ENCODE measurements around the gene ZFY.

Gene ZFY

GRCh38 chrY:2934861-2935715 lies at the start of gene ZFY:
TSS of gene ZFY (plus strand) at chrY:2935381. CDS start at chrY:2953937, 18,556 bp downstream.
- DNase-seq (ENCODE audit: low read depth), result no peak

- no peak for DNase-seq (ENCODE audit: low read depth)
Observed at GRCh38 chrY:2885880-2886279, 49.3 kb upstream of the ZFY start.

- no peak for DNase-seq (ENCODE audit: low read depth)
Observed at GRCh38 chrY:2887386-2887785, 47.8 kb upstream of the ZFY start.

- DNase-seq (ENCODE audit: low read depth), result no peak
Observed at GRCh38 chrY:2887955-2888354, 47.2 kb upstream of the ZFY start.

- DNase-seq (ENCODE audit: low read depth), result no peak
Observed at GRCh38 chrY:2893471-2893870, 41.7 kb upstream of the ZFY start.

GRCh38 chrY:2896050-2896449 lies 39.1 kb upstream of the ZFY start:
- DNase-seq (ENCODE audit: low read depth), result no peak

- DNase-seq (ENCODE audit: low read depth), result no peak
Observed at GRCh38 chrY:2907356-2907755, 27.8 kb upstream of the ZFY start.

GRCh38 chrY:2913066-2913815 lies 21.9 kb upstream of the ZFY start:
- DNase-seq (ENCODE audit: low read depth), result no peak

- no peak for DNase-seq (ENCODE audit: low read depth)
Observed at GRCh38 chrY:2934078-2934477, 1.1 kb upstream of the ZFY start.

- no peak for DNase-seq (ENCODE audit: low read depth)
Observed at GRCh38 chrY:2935716-2936435, 695 bp downstream of the ZFY start.

- DNase-seq (ENCODE audit: low read depth), result no peak
Observed at GRCh38 chrY:2936436-2936750, 1.2 kb downstream of the ZFY start.

- DNase-seq (ENCODE audit: low read depth), result no peak
Observed at GRCh38 chrY:2937149-2937548, 2.0 kb downstream of the ZFY start.

GRCh38 chrY:2949590-2950252 lies 14.5 kb downstream of the ZFY start:
- DNase-seq (ENCODE audit: low read depth), result no peak

- DNase-seq (ENCODE audit: low read depth), result no peak
Observed at GRCh38 chrY:2950655-2951054, 15.5 kb downstream of the ZFY start.

GRCh38 chrY:2952912-2953311 lies 17.7 kb downstream of the ZFY start:
- DNase-seq (ENCODE audit: low read depth), result no peak

- DNase-seq (ENCODE audit: low read depth), result no peak
Observed at GRCh38 chrY:2954735-2955134, 19.6 kb downstream of the ZFY start.

GRCh38 chrY:2955561-2955960 lies 20.4 kb downstream of the ZFY start:
- no peak for DNase-seq (ENCODE audit: low read depth)

- no peak for DNase-seq (ENCODE audit: low read depth)
Observed at GRCh38 chrY:2962061-2962460, 26.9 kb downstream of the ZFY start.

GRCh38 chrY:2964814-2965213 lies 29.6 kb downstream of the ZFY start:
- no peak for DNase-seq (ENCODE audit: low read depth)

- no peak for DNase-seq (ENCODE audit: low read depth)
Observed at GRCh38 chrY:2965629-2966028, 30.4 kb downstream of the ZFY start.

GRCh38 chrY:2969561-2969960 lies 34.4 kb downstream of the ZFY start:
- no peak for DNase-seq (ENCODE audit: low read depth)

- DNase-seq (ENCODE audit: low read depth), result no peak
Observed at GRCh38 chrY:2972708-2973107, 37.5 kb downstream of the ZFY start.

Data from T-helper 22 cell (primary cell).